MM.1S (cell line): Measurements from ENCODE around the gene CHRFAM7A.
"Not testable (repeated sequence)": the region's sequence is repeated elsewhere in the genome, so short reads cannot be mapped to it uniquely, and the experiment has no call there.

Experiments
- CTCF ChIP-seq: fragments of 300-600 bp; sonication (generic); IDR thresholded peaks from 2 replicates; pipeline ENCODE4 v1.5.1; 2016; ENCODE audit warnings: antibody characterized with exemption, low read length, mixed read lengths
- EZH2 ChIP-seq: fragments of 300-600 bp; sonication (generic); optimal IDR thresholded peaks from 2 replicates; pipeline ENCODE3; 2017; ENCODE audit warnings: low read depth, mild to moderate bottlenecking, antibody characterized with exemption, low read length, mixed read lengths
- EZH2phosphoT487 ChIP-seq: fragments of 300-600 bp; sonication (generic); IDR thresholded peaks from 2 replicates; pipeline ENCODE4 v1.6.1; 2018; ENCODE audit warnings: antibody characterized with exemption, low read length

DNA sequence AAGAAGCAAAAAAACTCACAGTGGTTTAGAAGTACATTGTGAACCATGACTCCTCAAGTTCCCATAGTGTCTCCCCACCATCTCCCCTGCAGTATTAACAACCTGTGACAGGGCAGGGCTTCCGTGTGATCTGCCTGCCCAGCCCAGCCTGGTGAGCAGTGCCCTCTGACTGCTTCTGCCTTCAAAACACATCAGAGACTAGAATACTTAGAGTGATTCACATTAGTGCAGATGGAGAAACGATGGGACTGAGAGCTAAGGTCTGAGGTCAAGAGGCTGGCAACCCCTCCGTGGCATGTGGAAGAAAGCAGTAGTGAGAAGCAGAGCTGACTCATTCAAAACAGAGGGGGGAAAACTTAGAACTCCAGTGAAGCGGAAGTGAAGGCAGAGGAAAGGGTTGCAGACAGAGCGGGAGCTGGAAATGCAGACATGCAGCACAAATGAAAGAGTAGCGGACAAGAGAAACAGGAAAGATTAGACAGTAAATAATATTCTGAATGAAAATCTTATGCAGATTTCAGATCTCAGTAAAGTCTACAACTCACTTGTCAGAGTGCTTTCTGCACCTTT, 6.9 kb downstream of the CHRFAM7A start:
- TF ChIP-seq EZH2phosphoT487, CTCF, EZH2: not testable (repeated sequence)
